ENCODE results near the gene SCG3. TPM values are rescaled to one million over a fixed set of nuclear protein-coding genes. Genes with fewer than 3 reads are reported as not detected.

The SCG3 gene
- total RNA-seq, 1 donor from 2014 or later: 219 TPM

DNA sequence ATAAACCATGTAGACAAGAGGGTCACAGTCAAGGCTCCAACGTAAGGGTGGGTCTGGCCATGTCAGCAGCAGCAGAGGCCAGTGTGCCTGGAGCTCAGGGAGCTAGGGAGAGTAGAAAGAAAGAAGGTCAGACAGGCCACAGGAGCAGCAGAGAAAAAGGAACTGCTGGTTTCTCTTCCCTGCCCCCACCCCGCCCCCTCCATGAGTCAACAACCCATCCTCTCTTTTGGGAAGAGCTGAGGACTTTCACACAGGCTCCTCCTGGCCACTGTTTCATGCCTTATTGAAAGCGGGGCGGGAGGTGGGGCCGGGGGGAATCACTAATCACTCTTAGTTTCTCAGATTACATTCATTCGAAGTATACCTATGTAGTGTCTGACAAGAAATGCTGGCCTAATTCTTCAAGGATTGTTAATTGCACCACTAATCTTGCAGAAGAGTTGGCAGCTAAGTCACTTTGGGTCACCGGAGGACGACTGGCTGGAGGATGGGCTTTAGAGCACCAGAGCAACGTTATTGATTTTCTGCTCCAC lies 9.1 kb upstream of the SCG3 start:
- DNase-seq: peak; percentile 27
- Mint-ChIP-seq H3K4me3 (ENCODE audit: unreplicated experiment) (peak overlapping the region; percentile 73), H3K27ac (ENCODE audit: unreplicated experiment) (peak overlapping the region; percentile 20), H3K9me3 (ENCODE audit: unreplicated experiment) (peaks cover 2% of the 10 kb centered on the region), H3K4me1 (ENCODE audit: low read depth, unreplicated experiment) (peaks cover 15% of the 10 kb centered on the region), H3K27me3 (ENCODE audit: unreplicated experiment) (peaks cover 2% of the 10 kb centered on the region), H3K36me3 (ENCODE audit: unreplicated experiment) (no peaks in the 10 kb centered on the region)
- TF ChIP-seq, protein P1, sequence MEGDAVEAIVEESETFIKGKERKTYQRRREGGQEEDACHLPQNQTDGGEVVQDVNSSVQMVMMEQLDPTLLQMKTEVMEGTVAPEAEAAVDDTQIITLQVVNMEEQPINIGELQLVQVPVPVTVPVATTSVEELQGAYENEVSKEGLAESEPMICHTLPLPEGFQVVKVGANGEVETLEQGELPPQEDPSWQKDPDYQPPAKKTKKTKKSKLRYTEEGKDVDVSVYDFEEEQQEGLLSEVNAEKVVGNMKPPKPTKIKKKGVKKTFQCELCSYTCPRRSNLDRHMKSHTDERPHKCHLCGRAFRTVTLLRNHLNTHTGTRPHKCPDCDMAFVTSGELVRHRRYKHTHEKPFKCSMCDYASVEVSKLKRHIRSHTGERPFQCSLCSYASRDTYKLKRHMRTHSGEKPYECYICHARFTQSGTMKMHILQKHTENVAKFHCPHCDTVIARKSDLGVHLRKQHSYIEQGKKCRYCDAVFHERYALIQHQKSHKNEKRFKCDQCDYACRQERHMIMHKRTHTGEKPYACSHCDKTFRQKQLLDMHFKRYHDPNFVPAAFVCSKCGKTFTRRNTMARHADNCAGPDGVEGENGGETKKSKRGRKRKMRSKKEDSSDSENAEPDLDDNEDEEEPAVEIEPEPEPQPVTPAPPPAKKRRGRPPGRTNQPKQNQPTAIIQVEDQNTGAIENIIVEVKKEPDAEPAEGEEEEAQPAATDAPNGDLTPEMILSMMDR (IDR thresholded peaks at IDR 0.05; ENCODE audit: partially characterized antibody, unreplicated experiment): no peak

DNA sequence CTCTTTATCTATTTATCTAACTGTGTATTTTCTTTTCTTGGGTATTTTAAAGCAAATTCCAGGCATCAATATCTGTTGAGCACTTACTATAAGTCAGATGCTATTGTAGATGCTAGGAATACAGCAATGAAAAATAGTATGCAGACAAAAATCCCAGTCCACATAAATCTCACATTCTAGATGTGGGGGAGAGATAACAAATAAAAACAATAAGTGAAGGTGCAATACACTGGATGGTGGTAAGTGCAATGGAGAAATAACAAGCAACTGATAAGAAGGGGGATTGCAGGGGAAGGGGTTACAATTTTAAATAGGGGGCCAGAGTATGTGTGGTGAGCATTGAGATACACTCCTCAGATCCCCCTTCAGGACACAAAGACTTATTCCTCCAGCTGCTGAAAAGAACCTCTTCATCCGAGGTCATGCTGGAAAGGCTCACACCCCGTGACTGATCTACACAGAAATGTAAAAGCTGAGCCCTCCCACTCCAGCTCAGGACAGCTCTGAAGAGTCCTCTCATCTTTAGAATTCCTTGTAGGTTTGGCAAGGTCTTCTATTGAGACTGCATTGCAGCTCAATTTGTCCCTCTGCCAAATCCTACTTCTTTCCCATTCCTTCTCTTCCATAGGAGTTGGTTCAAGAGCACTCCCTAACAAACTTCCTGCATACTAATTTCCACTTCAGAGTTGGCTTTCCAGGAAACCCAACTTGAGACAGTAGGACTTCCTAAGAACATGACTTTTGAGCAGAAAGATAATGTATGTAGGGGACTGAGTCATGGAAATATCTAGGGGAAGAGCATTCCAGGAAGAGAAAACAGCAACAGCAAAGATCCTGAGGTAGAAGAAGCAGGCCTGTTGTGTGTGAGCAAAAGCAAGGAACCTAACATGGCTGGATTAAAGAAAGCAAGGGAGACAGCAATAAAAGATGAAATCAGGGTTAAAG lies 8.1 kb upstream of the SCG3 start:
- Mint-ChIP-seq H3K9me3 (ENCODE audit: unreplicated experiment) (peaks cover 2% of the 10 kb centered on the region), H3K4me1 (ENCODE audit: low read depth, unreplicated experiment) (peaks cover 19% of the 10 kb centered on the region), H3K27me3 (ENCODE audit: unreplicated experiment) (peaks cover 2% of the 10 kb centered on the region), H3K27ac (ENCODE audit: unreplicated experiment) (no peak overlapping the region), H3K36me3 (ENCODE audit: unreplicated experiment) (no peaks in the 10 kb centered on the region), H3K4me3 (ENCODE audit: unreplicated experiment) (peak overlapping the region; percentile 51)
- TF ChIP-seq, protein P1 (IDR thresholded peaks at IDR 0.05; ENCODE audit: partially characterized antibody, unreplicated experiment): no peak
- DNase-seq: no peak

DNA sequence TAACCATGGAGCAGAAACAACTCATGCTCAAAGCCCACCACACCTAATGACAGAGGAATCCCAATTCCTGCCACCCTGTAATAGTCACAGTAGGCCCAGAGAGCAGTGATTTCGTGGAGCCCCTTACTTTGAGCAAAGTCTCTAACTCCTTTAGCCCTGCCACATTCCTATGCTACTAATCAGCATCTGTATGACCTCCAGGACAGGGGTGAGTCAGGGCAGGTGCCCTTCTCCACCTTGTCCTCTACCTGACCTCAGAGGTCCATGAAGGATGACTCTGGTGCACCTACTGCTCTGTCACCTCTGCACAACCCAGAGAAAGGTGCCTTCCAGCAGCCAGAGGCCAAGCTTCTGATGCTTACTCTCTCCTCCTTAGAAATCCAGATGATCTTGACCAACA lies 6.1 kb upstream of the SCG3 start:
- Mint-ChIP-seq H3K36me3 (ENCODE audit: unreplicated experiment) (no peaks in the 10 kb centered on the region), H3K27me3 (ENCODE audit: unreplicated experiment) (peaks cover 2% of the 10 kb centered on the region)
- TF ChIP-seq, protein P1 (IDR thresholded peaks at IDR 0.05; ENCODE audit: partially characterized antibody, unreplicated experiment): no peak

DNA sequence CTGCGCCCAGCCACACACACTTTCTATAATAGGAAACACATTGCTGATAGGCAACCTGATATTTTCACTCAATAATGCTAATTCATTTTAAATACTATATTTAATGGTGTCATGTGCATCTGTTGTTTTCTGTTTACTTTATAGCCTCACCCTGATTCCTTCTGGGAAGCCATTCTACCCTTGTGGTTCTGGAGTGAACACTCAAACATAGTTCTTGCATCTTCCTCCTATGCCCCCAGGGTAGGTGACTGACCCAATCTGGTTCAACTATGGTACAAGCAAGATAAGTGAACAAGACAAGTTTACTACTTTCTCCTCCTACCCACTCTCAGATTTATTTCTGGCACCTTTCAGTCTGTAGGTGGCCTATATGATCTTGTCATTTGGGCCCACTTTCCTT lies 4.3 kb upstream of the SCG3 start:
- Mint-ChIP-seq H3K4me3 (ENCODE audit: unreplicated experiment) (no peak overlapping the region), H3K9me3 (ENCODE audit: unreplicated experiment) (peaks cover 6% of the 10 kb centered on the region), H3K36me3 (ENCODE audit: unreplicated experiment) (no peaks in the 10 kb centered on the region), H3K4me1 (ENCODE audit: low read depth, unreplicated experiment) (peaks cover 22% of the 10 kb centered on the region), H3K27me3 (ENCODE audit: unreplicated experiment) (peaks cover 9% of the 10 kb centered on the region), H3K27ac (ENCODE audit: unreplicated experiment) (no peak overlapping the region)
- DNase-seq: no peak
- TF ChIP-seq, protein P1 (IDR thresholded peaks at IDR 0.05; ENCODE audit: partially characterized antibody, unreplicated experiment): no peak

More for the DNA sequence above, 6.1 kb upstream of the SCG3 start:
- no peak for DNase-seq
- H3K9me3 Mint-ChIP-seq (ENCODE audit: unreplicated experiment): peaks cover 2% of the 10 kb centered on the region
- peaks cover 19% of the 10 kb centered on the region for H3K4me1 Mint-ChIP-seq (ENCODE audit: low read depth, unreplicated experiment)
- no peak overlapping the region for H3K27ac Mint-ChIP-seq (ENCODE audit: unreplicated experiment)
- no peak overlapping the region for H3K4me3 Mint-ChIP-seq (ENCODE audit: unreplicated experiment)

DNA sequence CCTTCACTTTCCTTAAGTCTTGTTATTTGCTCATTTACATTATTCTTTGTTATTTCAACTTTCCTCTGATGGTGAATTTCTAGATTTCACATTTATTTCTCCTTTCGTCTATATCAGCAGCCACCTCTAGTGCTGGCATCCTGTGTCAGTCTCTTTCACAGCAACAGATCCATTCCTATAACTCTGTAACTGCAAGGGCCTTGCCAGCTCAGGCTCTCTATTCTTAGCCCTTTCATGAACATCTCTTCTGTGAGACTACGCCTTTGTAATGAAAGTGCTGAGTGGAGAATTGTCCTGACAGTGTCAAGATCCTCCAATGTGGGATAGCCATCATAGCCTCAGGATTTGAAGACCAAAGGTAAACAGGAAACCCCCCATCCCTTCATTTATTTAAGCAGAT lies 3.9 kb upstream of the SCG3 start:
- Mint-ChIP-seq H3K4me1 (ENCODE audit: low read depth, unreplicated experiment) (peaks cover 20% of the 10 kb centered on the region), H3K27ac (ENCODE audit: unreplicated experiment) (no peak overlapping the region), H3K36me3 (ENCODE audit: unreplicated experiment) (no peaks in the 10 kb centered on the region), H3K27me3 (ENCODE audit: unreplicated experiment) (peaks cover 9% of the 10 kb centered on the region), H3K4me3 (ENCODE audit: unreplicated experiment) (no peak overlapping the region), H3K9me3 (ENCODE audit: unreplicated experiment) (peaks cover 6% of the 10 kb centered on the region)
- no peak for DNase-seq
- TF ChIP-seq, protein P1 (IDR thresholded peaks at IDR 0.05; ENCODE audit: partially characterized antibody, unreplicated experiment): no peak

All from glutamatergic neuron (in vitro differentiated cells).